Measurements from ENCODE around the gene RBPJL.

RBPJL gene

DNA sequence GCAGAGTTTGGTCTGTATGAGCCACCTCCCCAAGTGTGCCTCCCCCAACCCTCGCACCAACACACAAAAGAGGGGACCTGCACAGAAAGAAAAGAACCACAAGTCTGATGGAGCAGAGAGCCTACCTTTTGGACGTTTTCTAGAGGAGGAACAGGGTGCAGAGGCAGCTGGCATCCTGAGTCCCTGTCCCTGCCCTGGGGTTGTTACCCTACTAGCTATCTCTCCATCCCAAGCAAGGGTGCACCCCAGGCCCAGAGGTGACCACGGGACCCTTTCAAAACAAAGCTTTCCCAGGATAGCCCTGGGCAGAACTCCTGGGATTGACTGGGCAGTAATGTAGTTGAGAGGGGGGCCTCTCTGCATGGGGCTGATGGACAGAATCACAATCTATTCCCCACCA lies 11.2 kb downstream of the RBPJL start:
- DNase-seq (ENCODE audit: low read depth in 2 of 2): no peak

GRCh38 chr20:45318386-45318939 lies 11.8 kb downstream of the RBPJL start:
- DNase-seq (ENCODE audit: low read depth in 2 of 2): no peak

GRCh38 chr20:45318948-45319347 lies 12.3 kb downstream of the RBPJL start:
- DNase-seq (ENCODE audit: low read depth in 2 of 2): no peak

- no peak for DNase-seq (ENCODE audit: low read depth in 2 of 2)
Measured at GRCh38 chr20:45320948-45321595, 14.4 kb downstream of the RBPJL start.

- DNase-seq (ENCODE audit: low read depth in 2 of 2): no peak
Measured at GRCh38 chr20:45322952-45323383, 16.3 kb downstream of the RBPJL start.

GRCh38 chr20:45323731-45324130 lies 17.1 kb downstream of the RBPJL start:
- DNase-seq (ENCODE audit: low read depth in 2 of 2): no peak

- DNase-seq (ENCODE audit: low read depth in 2 of 2): no peak
Measured at GRCh38 chr20:45325371-45325770, 18.7 kb downstream of the RBPJL start.

- no peak for DNase-seq (ENCODE audit: low read depth in 2 of 2)
Measured at GRCh38 chr20:45328451-45328850, 21.8 kb downstream of the RBPJL start.

DNA sequence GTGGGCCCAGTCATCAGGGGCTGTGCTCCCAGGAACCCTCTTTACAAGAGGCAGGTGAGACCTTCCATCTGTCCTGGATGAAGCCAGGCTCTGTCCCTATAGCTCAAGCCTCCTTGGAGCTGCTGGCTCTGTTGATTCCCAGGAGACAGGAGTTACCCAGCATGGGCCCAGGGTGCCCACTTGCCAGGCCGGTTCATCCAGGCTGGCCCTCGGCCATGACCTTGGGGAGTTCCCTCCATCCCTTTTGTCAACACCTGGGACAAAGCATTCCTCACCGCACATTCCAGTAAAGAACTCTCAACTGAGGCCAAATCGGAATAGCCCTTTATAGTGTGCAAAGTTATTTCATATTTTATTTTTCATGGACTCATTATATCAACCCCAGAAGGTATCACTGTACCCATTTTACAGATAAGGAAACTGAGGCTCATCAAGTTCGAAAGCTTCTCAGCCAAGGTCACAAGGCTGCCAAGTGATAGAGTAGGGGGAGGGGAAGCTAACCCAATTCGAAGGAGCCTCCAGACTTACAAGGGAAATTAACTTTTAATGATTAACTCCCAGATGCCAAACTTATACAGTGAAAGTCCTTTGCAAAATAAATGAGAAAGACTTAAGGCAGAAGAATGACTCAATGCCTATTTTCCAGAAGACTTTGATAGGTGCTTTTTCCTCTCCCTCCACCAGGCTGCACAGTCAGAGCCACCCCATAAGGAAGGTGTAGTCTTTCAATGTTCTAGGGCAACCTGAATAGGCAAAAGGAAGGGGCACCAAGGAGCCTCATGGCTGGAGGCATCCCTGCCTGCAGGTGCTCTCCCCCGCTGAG lies 23.1 kb downstream of the RBPJL start:
- DNase-seq (ENCODE audit: low read depth in 2 of 2): no peak

DNA sequence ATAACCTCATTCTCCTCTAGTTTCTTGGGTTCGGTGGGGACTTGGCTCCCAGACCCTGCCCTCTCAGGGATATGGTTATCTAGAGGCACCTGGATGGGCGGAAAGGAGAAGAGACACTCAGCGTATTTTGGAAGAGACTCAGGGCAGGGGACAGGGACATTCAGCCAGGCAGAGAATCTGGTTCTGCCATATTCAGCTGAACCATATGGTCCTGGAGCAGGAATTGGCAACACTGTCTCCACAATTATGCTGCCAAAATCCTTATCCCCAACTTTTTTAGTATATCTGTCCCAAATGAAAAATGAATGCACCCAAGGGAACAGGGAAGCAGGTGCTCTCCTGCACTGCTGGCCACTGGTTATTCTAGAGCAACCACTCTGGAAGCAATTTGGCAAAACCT lies 23.8 kb downstream of the RBPJL start:
- no peak for DNase-seq (ENCODE audit: low read depth in 2 of 2)

DNA sequence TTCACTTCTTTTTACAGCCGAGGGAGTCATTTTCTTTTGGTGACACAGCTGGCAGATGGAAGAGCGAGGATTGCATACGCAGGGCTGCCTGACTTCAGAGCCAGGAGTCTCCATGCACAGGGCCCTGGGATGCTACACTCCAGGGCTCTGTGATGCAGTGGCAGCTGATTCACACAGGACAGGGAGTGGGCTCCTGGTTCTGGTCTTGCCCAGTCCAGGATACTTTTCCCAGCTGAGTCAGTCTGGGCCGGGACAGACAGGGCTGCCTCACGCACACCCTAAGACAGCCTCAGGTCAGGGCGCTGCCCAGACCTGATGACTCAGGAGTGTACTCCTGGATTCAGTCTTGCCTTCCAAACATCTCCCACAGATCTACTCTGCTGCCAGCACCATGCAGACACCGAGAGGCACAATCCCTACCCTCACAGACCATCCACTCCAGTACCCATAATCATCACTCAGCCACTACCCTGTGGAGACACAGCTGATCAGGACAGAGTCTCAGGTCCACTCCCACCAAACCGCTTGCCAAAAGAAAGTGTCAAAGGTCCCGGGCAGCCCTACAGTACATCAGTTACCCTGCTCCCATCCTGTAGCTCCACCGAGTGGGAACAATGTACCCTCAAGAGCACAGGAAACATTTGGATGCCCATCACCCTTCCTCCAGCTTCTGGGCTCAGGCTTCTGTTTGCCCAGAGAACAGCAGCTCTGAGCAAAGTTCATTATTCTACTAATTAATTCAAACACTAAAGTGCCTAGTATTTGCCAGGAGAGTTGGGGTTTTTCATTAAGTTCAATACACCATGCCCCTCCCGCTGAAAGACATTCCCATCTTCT lies 30.1 kb downstream of the RBPJL start:
- no peak for DNase-seq (ENCODE audit: low read depth in 2 of 2)

DNA sequence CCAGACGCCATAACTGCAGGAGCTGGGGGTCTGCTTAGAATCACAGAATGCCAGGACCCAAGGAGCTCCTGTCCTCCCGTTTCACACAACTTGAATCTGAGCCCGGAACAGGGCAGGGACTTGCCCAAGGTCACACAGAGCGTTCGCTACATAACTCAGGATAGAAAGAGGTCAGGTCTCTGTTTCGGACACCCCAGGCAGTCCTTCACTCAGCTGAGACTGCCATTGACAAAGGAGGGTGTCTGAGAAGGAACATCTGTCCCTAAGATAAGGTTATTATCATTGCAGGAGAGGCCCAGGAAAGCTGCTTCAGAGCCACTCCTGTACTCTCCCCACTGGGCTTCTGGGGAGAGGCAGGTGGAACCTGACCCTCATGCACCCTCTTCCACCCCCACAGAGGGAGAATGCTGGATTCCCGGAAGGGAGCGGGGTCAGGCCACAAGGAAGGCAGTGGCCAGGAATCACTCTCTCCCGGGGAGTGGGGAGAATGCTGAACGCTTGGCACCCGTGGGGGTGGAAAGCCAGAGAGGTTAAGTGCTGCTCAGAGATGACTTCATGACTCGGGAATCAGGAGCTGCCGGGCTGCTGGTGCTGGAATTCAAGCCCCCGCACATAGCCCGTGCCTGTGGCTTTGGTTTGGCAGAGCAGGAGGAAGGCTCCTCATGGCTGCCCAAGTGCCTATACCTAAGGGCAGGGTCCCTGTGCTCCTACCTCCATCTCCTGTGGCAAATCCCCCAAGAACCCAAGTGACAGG lies 30.9 kb downstream of the RBPJL start:
- no peak for DNase-seq (ENCODE audit: low read depth in 2 of 2)

DNA sequence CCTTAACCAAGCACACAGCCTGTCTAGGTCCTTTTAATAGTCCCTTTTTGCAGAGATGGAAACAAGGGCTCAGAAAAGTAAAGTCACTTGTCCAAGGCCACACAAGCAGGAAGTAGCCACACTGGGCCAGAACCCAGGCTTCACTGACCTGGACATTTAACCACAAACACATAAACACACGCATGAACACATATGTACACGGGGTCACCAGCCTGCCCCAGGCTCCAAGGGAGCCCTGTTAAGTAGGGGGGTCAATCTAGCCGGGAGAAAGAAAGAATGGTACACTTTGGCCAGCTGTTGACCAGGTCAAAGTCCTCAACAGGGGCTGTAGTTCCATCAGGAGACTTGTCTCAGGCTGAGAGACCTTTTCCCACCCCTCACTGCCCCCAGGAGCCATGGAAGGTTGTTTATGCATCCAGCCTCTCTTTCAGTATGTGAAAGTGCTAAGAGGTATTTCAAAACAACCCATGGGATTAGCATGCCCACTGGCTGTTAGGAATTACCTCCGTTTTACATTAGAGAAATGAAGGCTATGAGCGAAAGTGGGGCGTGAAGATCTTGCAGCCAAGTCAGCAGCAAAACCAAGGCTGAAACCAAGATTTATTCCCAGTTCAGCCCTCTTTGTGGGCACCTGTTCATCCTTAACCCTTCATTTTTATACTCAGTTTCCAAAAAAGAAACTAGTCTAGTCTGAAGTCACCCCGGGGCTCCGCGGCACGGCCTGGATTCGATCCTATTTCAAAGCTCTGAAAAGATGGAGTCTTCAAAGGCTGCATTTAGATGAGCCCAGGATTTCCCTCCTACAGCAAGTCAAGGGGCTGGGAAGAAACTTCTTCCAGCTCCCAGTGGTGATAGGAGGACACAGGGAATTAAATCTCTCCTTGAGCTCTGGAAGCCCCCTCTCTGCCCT lies 31.7 kb downstream of the RBPJL start:
- DNase-seq (ENCODE audit: low read depth in 2 of 2): no peak

- no peak for DNase-seq (ENCODE audit: low read depth in 2 of 2)
Measured at GRCh38 chr20:45339084-45339483, 32.4 kb downstream of the RBPJL start.

- no peak for DNase-seq (ENCODE audit: low read depth in 2 of 2)
Measured at GRCh38 chr20:45339799-45340198, 33.2 kb downstream of the RBPJL start.

GRCh38 chr20:45340236-45340847 lies 33.7 kb downstream of the RBPJL start:
- DNase-seq (ENCODE audit: low read depth in 2 of 2): no peak

- DNase-seq (ENCODE audit: low read depth in 2 of 2): no peak
Measured at GRCh38 chr20:45340951-45341350, 34.3 kb downstream of the RBPJL start.

- no peak for DNase-seq (ENCODE audit: low read depth in 2 of 2)
Measured at GRCh38 chr20:45341579-45341938, 34.9 kb downstream of the RBPJL start.

- DNase-seq (ENCODE audit: low read depth in 2 of 2): no peak
Measured at GRCh38 chr20:45341939-45342854, 35.6 kb downstream of the RBPJL start.
